Upper lobe of right lung (tissue), 1 donor: ENCODE results near the gene GAD2. TPM values are rescaled to one million over a fixed set of nuclear protein-coding genes. Genes with fewer than 3 reads are reported as not detected.

Source experiments
- ATAC-seq: fragments of 200-7000 bp; cut with Tn5 transposase; one replicate; pipeline ENCODE4 v1.9.1; 2020; ENCODE audit warnings: mild to moderate bottlenecking, moderate library complexity
- DNase-seq: peaks from one replicate; pipeline ENCODE4 v3.0.0-alpha.2; 2020
- H3K27ac ChIP-seq: fragments of 200-600 bp; one replicate; pipeline ENCODE4 v1.8.0; 2022
- H3K27me3 ChIP-seq: fragments of 200-600 bp; one replicate; pipeline ENCODE4 v1.8.0; 2022; ENCODE audit warnings: mild to moderate bottlenecking
- H3K36me3 ChIP-seq: fragments of 200-600 bp; one replicate; pipeline ENCODE4 v1.8.0; 2022
- H3K4me1 ChIP-seq: fragments of 200-600 bp; one replicate; pipeline ENCODE4 v1.8.0; 2022
- H3K4me3 ChIP-seq: fragments of 200-600 bp; one replicate; pipeline ENCODE4 v1.8.0; 2022; ENCODE audit warnings: mild to moderate bottlenecking
- H3K9me3 ChIP-seq: fragments of 200-600 bp; one replicate; pipeline ENCODE4 v1.8.0; 2022
- intact Hi-C: fragments of 100-400 bp; cut with DNase I; formaldehyde crosslinking; loops from one replicate; pipeline ENCODE4 v1.11.0; 2022
- long read RNA-seq: library from polyadenylated mRNA; unstranded; transcript quantifications from one replicate; pipeline ENCODE4 v2.0.0, GENCODE V29; 2021
- total RNA-seq: library from RNA; stranded (reverse); fragmentation: NEBNext Ultra II Directional; extraction: Animal tissue kit (Norgen Biotek cat#: 25700); gene quantifications from one replicate; pipeline ENCODE4 v1.2.1, GENCODE V29; 2021
- TF ChIP-seq, protein P1 (sequence below): fragments of 200-600 bp; IDR thresholded peaks from one replicate; pipeline ENCODE4 v1.8.0; 2022; ENCODE audit warnings: antibody characterized with exemption
- donor health status: DM: no; HTN: yes; CAD: no; lungs with severe emphysema.

The GAD2 gene
- total RNA-seq, result not detected
- long read RNA-seq, result 0 reads

DNA sequence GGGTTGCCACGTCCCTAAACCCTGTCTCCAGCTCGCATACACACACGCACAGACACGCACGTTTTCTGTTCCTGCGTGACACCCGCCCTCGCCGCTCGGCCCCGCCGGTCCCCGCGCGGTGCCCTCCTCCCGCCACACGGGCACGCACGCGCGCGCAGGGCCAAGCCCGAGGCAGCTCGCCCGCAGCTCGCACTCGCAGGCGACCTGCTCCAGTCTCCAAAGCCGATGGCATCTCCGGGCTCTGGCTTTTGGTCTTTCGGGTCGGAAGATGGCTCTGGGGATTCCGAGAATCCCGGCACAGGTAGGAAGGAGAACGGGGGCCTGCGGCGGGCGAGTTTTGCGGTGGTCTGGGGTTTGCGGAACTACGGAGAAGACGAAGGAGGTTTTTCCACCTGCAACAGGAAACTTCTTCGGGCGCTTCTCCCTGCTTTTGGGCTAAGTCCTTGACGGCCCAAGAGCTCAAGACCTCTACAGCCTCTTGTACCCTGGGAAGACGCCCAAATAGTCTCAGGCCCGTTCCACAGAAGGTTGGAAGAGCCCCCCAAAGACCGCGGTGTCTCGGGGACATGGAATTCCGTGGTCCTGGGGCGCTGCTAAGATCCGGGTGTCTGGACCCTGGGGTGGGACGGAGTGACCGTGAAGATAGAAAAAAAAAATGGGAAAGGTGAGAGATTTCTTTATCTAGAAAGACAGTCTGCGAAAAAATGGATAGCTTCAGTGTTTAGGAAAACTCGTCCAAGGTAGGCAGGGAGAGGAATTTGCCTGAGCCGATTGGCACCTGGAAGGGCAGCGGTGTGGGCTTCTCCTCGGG, at the start of gene GAD2:
GAD2 (plus strand) TSS at position 190 of the 811 bp plus-strand sequence; CDS start at position 226, 36 bp downstream.
- intact Hi-C loops, result no loop called here
- no peak within 1 kb of the TSS for H3K27ac ChIP-seq
- TF ChIP-seq, protein P1, sequence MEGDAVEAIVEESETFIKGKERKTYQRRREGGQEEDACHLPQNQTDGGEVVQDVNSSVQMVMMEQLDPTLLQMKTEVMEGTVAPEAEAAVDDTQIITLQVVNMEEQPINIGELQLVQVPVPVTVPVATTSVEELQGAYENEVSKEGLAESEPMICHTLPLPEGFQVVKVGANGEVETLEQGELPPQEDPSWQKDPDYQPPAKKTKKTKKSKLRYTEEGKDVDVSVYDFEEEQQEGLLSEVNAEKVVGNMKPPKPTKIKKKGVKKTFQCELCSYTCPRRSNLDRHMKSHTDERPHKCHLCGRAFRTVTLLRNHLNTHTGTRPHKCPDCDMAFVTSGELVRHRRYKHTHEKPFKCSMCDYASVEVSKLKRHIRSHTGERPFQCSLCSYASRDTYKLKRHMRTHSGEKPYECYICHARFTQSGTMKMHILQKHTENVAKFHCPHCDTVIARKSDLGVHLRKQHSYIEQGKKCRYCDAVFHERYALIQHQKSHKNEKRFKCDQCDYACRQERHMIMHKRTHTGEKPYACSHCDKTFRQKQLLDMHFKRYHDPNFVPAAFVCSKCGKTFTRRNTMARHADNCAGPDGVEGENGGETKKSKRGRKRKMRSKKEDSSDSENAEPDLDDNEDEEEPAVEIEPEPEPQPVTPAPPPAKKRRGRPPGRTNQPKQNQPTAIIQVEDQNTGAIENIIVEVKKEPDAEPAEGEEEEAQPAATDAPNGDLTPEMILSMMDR, result no peak
- ATAC-seq (no peak), DNase-seq (no peak)
- peaks cover 98% of the 10 kb centered on the region for H3K27me3 ChIP-seq
- H3K36me3 ChIP-seq, result no peaks in the 10 kb centered on the region
- H3K9me3 ChIP-seq, result no peaks in the 10 kb centered on the region
- H3K4me3 ChIP-seq, result no peak within 1 kb of the TSS
- no peaks in the 10 kb centered on the region for H3K4me1 ChIP-seq

GRCh38 chr10:26169466-26169865, 47.1 kb upstream of the GAD2 start:
- Histone ChIP-seq H3K36me3 (no peaks in the 10 kb centered on the region), H3K9me3 (no peaks in the 10 kb centered on the region), H3K4me3 (no peak overlapping the region), H3K4me1 (no peaks in the 10 kb centered on the region), H3K27me3 (no peaks in the 10 kb centered on the region), H3K27ac (no peak overlapping the region)
- no peak for ATAC-seq
- TF ChIP-seq, protein P1, result no peak
- no peak for DNase-seq
- intact Hi-C loops, result no loop called here

DNA sequence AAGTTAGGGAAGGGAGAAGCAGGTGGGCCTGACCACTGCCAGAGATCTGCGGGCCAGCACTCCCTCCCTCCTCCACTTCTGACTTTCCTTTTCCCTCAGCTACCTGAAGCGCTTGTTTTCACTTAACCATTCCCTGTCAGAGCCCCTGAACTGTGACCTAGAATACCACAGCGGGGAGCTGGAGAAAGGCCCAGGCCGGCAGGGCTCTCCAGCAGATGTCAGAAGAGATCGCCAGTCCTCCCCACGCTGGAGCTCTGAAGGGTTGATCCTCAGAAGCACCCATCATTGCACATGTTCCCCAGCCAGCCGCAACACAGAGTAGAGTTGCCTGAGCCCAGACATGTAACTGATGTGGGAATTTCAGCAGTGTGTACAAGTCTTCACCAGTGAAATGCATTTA, 44.4 kb upstream of the GAD2 start:
- Histone ChIP-seq H3K27ac (no peak overlapping the region), H3K4me3 (no peak overlapping the region), H3K27me3 (no peaks in the 10 kb centered on the region), H3K9me3 (no peaks in the 10 kb centered on the region), H3K4me1 (no peaks in the 10 kb centered on the region), H3K36me3 (no peaks in the 10 kb centered on the region)
- intact Hi-C loops, result no loop called here
- ATAC-seq (no peak), DNase-seq (peak; percentile 54)
- TF ChIP-seq, protein P1, result no peak

DNA sequence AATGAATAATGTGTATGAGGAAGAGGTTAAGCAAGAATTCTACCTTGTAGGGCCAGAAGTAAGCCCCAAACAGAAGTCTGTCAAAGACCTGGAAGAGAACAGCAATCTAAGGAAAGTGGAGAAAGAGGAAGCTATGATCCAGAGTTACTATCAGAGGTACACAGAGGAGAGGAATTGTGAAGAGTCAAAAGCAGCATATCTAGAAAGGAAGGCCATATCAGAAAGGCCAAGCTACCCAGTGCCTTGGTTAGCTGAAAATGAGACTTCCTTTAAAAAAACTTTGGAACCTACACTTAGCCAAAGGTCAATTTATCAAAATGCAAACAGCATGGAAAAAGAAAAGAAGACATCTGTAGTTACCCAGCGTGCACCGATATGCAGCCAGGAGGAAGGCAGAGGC, 42.7 kb upstream of the GAD2 start:
- Histone ChIP-seq H3K9me3 (no peaks in the 10 kb centered on the region), H3K4me3 (no peak overlapping the region), H3K4me1 (no peaks in the 10 kb centered on the region), H3K36me3 (no peaks in the 10 kb centered on the region), H3K27me3 (no peaks in the 10 kb centered on the region), H3K27ac (no peak overlapping the region)
- intact Hi-C loops, result no loop called here
- DNase-seq (no peak), ATAC-seq (no peak)
- TF ChIP-seq, protein P1, result no peak

- intact Hi-C loops, result no loop called here
- Histone ChIP-seq H3K4me1 (no peaks in the 10 kb centered on the region), H3K27ac (no peak overlapping the region), H3K36me3 (no peaks in the 10 kb centered on the region), H3K27me3 (no peaks in the 10 kb centered on the region), H3K4me3 (no peak overlapping the region), H3K9me3 (no peaks in the 10 kb centered on the region)
- no peak for DNase-seq
- TF ChIP-seq, protein P1, result no peak
- no peak for ATAC-seq
Measured at GRCh38 chr10:26177341-26177740, 39.2 kb upstream of the GAD2 start.
